Measurements from ENCODE around the gene MCOLN2.

The MCOLN2 gene

GRCh38 chr1:84985365-84985764, 11.5 kb downstream of the MCOLN2 start:
- no peak for DNase-seq

- DNase-seq, result no peak
These were observed 14.5 kb downstream of the MCOLN2 start for GRCh38 chr1:84982395-84982794.

DNA sequence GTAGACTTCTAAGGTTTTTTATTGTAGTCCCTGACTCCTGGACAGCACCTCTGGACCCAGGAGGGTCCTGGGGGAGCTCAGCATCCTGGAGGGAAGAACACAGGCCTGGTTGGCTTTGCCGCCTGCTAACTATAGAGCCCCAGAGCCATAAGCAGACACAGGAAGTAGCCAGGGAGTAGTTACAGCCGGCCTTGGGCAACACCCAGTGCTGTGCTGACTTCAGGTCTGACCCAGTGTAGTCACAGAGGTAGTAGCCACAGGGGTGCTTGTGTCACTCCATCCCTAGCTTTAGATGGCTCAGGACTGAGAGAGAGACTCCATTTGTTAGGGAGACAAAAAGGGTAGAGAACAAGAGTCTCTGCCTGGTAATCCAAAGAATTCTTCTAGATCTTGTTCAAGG, 21.9 kb downstream of the MCOLN2 start:
- no peak for DNase-seq

DNA sequence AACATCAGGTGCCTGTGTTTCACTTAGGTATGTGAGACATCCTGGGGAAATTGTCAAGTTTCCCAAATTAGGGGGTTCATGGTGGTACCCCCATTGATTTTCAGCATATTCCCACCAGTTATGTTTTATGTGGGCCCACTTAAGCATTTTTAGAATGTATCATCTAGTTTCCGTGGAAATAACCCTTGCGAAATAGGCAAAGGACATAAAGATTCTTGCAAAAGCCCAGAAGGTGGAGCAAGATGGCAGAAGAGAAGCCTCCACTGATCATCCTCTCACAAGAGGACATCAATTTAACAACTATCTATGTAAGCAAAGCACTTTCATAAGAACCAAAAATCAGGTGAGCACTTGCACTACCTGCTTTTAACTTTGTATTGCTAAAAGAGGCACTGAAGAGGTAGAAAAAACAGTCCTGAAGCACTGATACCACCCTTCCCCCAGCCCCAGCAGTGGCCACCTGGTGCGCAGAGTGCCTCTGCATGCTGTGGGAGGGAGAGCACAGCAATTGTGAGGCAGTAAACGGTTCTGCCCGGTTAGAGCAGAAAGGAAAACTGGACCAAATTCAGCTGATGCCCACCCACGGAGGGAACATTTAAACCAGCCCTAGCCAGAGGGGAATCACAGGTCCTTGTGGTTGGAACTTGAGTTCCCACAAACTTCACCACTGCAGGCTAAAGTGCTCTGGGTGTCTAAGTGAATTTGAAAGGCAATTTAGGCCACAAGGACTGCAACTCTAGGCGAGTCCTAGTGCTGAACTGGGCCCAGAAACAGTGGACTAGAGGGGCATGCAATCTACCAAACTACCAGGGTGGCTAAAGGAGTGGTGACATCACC, 23.2 kb downstream of the MCOLN2 start:
- no peak for DNase-seq

- DNase-seq, result no peak
These were observed 24.4 kb downstream of the MCOLN2 start for GRCh38 chr1:84972377-84972987.

GRCh38 chr1:84971957-84972356, 25.0 kb downstream of the MCOLN2 start:
- DNase-seq, result no peak

DNA sequence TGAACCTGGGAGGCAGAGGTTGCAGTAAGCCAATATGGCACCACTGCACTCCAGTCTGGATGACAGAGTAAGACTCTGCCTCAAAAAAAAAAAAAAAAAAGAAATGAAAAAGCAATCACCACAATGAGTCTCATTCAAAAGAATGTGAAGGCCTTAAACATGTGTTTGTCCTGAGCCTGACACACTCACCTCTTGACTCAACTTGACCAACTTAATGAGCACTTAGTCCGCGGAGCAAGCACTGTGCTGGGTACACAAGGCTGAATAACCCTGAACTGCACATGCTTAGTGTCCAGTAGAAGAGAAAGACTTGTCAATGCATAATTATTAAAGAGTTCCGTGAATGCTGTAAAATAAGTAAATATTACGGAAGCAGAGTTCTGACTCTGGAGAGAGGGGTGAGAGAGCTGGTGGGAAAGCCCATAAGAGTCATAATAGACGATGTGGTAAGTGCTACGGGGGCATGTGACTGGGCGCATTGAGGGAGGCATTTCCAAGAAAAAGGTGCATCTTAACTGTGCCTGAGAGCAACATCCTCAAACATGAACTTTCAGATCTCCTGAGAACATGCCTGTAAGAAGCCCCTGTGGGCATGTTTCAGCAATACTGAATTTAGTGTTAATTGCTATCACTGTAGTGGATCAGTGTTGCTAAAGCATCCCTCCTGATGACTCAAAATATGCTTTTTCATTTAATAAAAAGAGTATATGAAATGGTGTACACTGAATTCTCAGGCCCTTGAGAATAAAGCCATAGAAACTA, 27.2 kb downstream of the MCOLN2 start:
- DNase-seq, result no peak

GRCh38 chr1:84968865-84969264, 28.0 kb downstream of the MCOLN2 start:
- no peak for DNase-seq

DNA sequence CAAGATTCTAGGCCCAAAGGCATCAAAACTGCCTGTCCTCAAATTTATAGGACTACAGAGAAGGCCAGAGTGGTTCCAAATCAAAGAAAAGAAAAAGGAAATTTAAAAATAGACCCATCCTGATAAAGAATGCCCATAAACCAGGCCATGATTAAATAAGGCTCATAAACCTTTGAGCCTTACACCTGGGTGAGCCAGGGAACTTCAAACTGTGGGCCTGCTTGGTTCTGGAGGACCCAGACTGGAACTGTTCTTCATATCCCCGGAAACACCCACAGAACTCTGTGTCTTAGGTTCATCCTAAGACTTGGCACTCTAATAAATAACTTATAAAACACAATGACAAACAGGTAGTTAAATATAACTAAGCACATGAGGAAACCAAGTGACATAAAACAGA, 28.8 kb downstream of the MCOLN2 start:
- no peak for DNase-seq

DNA sequence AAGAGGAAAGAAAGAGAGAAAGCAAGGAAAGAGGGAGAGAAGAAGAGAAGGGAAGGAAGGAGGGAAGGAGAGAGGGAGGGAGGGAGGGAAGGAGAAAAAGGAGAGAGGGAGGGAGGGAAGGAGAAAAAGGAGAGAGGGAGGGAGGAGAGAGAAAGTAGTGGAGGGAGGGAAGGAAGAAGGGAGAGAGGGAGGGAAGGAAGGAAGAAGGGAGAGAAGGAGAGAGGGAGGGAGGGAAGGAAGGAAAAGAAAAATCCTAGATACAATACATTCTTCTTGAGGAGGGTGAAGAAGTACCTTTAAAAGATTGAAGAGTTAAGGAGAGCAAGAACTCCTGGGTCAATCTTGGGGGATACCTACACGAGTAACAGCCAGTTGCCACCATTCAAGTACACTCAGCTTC, 29.2 kb downstream of the MCOLN2 start:
- no peak for DNase-seq

DNA sequence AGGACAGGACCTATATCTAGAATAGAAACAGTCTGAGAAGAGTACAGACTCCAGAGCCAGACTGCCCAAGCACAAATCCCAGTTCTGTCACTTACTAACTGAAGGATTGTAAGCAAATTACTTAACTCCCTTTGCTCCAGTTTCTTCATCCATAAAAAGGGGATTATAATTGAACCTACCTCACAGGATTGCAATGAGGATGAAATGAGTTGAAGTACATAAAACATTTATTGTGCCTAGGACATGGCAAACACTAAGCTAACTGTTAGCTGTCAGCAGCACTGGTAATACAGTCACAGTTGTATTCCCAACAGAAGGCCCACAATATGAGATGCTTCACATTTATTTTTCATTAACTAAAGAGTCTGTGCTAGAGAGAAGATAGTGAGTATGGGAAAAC, 33.9 kb downstream of the MCOLN2 start:
- DNase-seq, result no peak

DNA sequence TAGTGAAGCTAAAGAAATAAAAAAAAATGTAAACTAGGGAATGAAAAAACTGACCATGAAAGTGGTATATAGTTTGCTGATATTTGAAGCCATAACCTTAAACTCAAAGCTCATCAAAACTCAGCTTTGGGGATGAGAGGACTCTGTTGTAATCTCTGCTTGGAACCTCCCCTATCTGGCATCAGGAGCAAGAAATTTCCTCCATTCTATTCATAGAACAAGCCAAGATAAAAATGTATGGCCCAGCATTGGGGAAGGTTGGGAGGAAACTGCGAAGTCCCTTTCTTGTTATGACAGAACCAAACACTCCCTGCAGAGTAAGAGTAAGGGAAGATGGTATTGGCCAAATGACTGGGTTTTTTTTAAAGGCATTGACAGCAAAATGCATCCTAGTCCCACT, 35.6 kb downstream of the MCOLN2 start:
- no peak for DNase-seq

DNA sequence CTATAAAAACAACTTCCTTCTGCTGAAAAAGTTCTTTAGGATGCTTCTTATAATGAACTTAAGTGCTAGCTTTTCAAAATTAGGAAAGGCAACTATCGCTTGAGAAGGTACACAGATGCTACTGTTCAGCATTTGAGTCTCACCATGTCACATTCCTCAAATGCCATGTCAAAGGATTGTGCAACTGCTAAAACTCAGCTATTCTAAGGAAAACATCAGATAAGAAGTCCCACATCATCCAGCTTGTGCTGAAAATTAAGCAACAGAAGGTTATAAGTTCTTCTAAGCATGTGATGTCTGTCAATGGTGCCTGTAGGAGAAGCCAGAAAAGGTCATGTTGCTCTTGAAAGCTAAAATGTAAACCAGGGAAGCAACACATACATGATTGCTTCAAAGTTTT, 36.5 kb downstream of the MCOLN2 start:
- no peak for DNase-seq

- DNase-seq, result no peak
These were observed 37.6 kb downstream of the MCOLN2 start for GRCh38 chr1:84959294-84959693.

DNA sequence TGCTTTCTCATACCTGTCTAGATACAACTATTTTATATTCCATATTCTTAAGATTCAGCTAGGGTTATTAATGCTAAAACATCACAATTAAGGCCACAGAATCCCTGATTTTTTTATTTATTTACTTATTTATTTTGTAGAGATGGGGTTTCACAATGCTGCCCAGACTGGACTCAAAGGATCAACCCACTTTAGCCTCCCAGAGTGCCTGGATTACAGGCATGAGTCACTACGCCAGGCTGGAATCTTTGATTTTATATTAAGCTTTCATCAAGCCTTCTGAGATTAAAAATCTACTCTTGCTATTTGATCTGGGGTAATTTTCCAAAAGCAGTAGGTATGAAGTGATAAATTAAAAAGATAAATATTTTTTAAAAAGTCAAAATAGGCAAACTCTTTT, 38.9 kb downstream of the MCOLN2 start:
- DNase-seq, result no peak

GRCh38 chr1:84956655-84957054, 40.3 kb downstream of the MCOLN2 start:
- DNase-seq, result no peak

DNA sequence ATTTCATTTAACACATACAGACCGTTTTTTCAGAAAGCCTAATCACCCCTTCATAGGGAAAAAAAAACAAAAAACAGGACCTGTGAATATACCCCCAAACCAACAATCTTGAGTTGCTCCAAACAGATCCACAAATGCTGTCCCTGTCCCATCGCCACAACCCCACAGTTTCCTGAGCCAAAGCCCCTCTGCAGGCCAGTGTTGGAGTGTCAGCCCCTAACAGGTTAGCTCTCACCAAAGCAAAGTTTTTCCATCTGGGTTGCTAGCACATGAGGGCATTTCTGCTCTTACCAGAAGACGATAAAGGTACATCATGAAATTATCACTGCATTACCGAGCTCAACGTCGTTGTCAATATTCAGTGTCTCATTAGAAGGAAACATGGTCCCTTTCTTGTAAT, 40.8 kb downstream of the MCOLN2 start:
- DNase-seq, result no peak

DNA sequence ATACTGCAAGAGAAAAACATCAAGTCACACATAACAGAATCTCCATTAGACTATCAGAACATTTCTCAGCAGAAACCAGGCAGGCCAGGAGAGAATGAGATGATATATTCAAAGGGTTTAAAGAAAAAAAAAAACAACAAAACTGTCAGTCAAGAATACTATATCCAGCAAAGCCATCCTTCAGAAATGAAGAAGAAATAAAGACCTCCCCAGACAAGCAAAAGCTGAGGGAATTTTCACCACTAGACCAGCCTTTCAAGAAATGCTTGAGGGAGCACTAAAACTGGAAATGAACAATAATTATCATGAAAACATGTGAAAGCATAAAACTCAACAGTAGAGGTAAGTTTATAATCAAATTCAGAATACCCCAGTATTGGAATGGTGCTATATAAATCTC, 47.2 kb downstream of the MCOLN2 start:
- no peak for DNase-seq

GRCh38 chr1:84947536-84948410, 49.1 kb downstream of the MCOLN2 start:
- no peak for DNase-seq

GRCh38 chr1:84946631-84947030, 50.3 kb downstream of the MCOLN2 start:
- no peak for DNase-seq

- DNase-seq, result peak in 12 of 14 donors; percentile 8 to 49 (median 26)
These were observed 52.0 kb downstream of the MCOLN2 start for GRCh38 chr1:84944767-84945486.

GRCh38 chr1:84941843-84942242, 55.1 kb downstream of the MCOLN2 start:
- DNase-seq, result no peak

Measured in C1 segment of cervical spinal cord (tissue), 14 donors.